Measurements from ENCODE around the gene DAAM1.
A peak's percentile ranks its signal among the peaks of the same experiment; 100 is the strongest.

DAAM1 gene

DNA sequence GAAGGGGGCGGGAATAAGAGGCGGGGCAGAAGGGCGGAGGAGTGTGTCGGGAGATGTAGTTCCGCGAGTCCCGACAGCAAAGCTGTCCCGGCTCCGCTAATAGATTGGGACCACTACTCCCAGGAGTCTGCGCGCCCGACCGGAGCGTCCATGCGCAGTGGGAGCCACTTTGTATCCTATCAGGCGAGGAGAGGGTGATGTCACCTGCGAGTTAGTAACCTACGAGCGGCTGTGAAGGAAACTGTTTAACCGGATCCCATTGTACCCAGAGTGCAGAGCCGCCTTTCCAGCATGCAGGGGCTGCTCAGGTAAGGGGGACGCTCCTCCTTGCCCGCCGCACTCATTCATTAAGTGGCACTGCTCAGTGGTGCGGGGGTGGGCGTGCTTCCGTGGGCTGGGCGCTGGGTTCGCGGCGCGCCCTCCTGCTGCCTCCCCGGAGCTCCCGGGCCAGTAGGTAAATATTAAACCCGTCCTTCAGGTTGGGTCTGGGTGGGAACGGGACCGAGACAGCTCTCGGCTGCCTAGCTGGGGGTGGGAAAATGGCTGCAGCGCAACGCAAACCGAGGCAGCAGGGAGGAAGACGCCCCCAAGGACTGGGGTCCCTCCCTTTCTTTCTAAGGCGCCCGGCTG, at the start of gene DAAM1:
DAAM1 (plus strand) TSS at position 207 of the 630 bp plus-strand sequence. CDS start 74,811 bp downstream, outside the sequence.
- TF ChIP-seq CTCF (IDR thresholded peaks at IDR 0.05; ENCODE audit: low read depth, low read length, missing control alignments): no peak
- DNase-seq (ENCODE audit: low read depth): peak; percentile 97

GRCh38 chr14:59139324-59139723, 49.1 kb upstream of the DAAM1 start:
- DNase-seq (ENCODE audit: low read depth): no peak
- no peak for TF ChIP-seq CTCF (IDR thresholded peaks at IDR 0.05; ENCODE audit: low read depth, low read length, missing control alignments)
- no peak overlapping the region for H3K4me3 ChIP-seq (ENCODE audit: low read depth, low read length)

More for the DNA sequence above, at the start of gene DAAM1:
- H3K4me3 ChIP-seq (ENCODE audit: low read depth, low read length): peak within 1 kb of the TSS; percentile 83

DNA sequence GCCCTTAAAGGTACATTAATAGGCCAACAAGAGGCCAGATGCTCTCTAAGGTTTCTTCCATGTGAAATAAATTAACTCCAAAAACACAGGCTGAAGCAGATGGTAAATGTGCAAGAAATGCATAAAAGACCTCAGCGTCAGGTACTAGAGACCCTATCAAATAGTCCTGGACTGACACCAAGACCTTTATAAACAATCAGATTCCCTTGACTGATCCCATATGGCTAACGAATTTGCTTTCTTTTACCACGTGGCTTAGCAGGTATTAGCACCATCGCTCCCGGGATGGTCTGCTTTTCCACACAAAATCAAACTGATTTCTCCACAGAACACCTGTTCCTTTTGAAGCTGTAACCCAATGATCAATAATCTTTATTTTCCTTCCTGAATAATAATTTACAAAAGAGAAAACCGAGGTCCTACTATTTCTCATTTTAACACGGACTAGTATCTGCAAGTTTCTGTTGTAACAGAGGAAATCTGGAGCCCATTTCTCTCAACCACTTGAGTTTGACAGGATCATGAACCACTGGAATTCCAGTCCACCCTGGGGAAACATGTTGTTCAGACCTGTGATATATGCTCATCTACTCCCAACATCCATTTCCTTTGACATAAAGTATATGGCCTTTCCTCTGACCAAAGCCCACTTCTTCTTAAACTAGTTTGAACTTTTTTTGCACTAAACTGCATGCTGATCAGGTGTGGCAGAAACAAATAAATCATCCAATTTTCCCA, 48.2 kb upstream of the DAAM1 start:
- no peak for DNase-seq (ENCODE audit: low read depth)
- TF ChIP-seq CTCF (IDR thresholded peaks at IDR 0.05; ENCODE audit: low read depth, low read length, missing control alignments): no peak
- H3K4me3 ChIP-seq (ENCODE audit: low read depth, low read length): no peak overlapping the region

DNA sequence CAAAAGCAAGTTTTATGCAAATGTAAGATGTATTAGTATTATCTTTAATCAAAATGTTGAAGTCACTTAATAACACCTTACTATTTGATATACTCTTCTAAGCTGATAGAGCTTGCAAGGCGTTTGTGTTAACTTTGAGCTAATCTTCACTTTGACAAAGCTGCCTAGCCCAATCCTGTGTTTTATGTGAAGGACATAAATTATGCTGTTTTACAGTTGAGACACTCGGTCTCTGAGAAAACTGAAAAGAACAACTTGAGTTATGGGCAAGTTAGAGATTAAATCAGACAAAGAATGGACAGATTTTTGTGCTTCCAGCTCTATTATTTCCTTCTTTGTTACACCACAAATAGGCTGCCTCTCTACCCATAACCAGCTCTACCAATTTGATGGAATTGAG, 42.0 kb upstream of the DAAM1 start:
- TF ChIP-seq CTCF (IDR thresholded peaks at IDR 0.05; ENCODE audit: low read depth, low read length, missing control alignments): no peak
- no peak for DNase-seq (ENCODE audit: low read depth)
- H3K4me3 ChIP-seq (ENCODE audit: low read depth, low read length): no peak overlapping the region

- H3K4me3 ChIP-seq (ENCODE audit: low read depth, low read length): no peak overlapping the region
- DNase-seq (ENCODE audit: low read depth): no peak
- no peak for TF ChIP-seq CTCF (IDR thresholded peaks at IDR 0.05; ENCODE audit: low read depth, low read length, missing control alignments)
Measured at GRCh38 chr14:59147007-59147406, 41.5 kb upstream of the DAAM1 start.

GRCh38 chr14:59148334-59148900, 40.0 kb upstream of the DAAM1 start:
- no peak for TF ChIP-seq CTCF (IDR thresholded peaks at IDR 0.05; ENCODE audit: low read depth, low read length, missing control alignments)
- no peak for DNase-seq (ENCODE audit: low read depth)
- no peak overlapping the region for H3K4me3 ChIP-seq (ENCODE audit: low read depth, low read length)
